Measurements from ENCODE around the gene ZCCHC2.

DNA sequence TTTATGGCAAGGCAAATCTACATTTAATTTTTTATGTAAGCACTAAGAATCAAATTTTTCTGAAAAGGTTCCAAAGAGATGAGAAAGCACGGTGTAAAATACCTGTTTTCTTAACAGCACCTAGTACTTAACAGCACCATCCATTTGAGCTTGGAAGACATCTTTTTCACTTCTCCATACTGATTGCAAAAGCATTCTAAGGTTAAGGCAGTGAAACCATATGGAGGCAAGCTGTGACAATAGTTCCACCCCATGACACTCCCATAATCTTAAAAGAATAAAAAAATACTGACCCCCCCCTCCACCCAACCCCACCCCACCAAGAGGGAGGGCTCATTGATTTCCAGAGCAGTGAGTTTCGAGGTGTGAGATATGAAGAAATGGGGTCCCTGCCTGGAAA, 60.6 kb downstream of the ZCCHC2 start:
- TF ChIP-seq EZH2 (IDR thresholded peaks at IDR 0.05; ENCODE audit: low read length) (no peak), CTCF (optimal IDR thresholded peaks at IDR 0.05 in 1 of 3, IDR thresholded peaks at IDR 0.05 in 1 of 3, conservative IDR thresholded peaks at IDR 0.05 in 1 of 3; ENCODE audit: extremely low read depth in 1 of 3, insufficient read depth in 2 of 3, low read length in 3 of 3) (no peak)
